ENCODE data around the gene FAM83F.
A peak's percentile ranks its signal among the peaks of the same experiment; 100 is the strongest.

Gene FAM83F

DNA sequence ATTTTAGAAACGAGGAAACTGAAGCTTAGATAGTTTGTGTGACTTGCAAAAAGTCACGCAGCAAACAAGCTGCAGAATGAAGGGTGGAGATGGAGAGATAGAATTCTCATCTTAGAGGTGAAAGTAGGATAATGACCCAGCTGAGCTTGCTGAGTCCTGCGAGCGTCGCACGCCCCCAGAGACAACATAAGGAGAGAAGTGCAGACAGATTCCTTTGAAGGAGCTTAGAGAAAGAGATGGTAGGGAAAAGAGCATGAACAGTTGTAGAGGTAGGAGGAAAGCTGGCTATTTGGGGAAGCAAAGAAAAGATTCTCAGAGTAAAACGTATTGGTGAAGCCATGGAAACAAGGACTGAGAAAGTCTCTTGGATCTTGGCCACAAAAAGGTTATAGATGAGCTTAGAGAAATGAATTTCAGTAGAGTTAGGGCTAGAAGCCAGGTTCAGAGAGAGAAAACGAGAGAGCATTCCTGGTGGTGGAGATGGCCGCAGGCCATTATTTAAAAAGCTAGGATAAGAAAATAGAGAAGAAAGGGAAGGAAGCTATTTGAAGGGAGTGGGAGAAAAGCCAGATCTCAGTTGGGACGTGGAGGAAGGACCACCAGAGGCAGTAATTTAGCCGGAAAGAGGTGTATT is 44.8 kb downstream of the FAM83F start:
- DNase-seq, result no peak

DNA sequence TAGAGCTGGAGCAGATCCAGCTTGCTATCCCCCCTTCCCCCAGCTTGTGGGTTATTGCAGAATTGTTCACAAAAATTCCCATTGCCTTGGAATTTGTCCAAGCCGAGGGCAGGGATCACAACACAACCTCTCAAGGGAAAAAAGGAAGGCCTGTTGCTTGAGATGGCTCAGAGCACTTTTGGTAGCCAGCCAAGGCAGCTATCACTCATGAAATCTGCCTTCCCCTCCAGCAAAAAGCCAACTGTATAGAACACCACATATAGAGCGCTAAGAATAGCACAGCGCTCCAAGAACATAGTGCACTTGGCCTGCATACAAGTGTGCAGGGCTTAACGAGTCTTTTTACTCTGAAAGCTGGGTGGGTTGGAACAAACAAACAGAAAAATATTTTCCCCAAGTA is 46.2 kb downstream of the FAM83F start:
- DNase-seq, result no peak

DNA sequence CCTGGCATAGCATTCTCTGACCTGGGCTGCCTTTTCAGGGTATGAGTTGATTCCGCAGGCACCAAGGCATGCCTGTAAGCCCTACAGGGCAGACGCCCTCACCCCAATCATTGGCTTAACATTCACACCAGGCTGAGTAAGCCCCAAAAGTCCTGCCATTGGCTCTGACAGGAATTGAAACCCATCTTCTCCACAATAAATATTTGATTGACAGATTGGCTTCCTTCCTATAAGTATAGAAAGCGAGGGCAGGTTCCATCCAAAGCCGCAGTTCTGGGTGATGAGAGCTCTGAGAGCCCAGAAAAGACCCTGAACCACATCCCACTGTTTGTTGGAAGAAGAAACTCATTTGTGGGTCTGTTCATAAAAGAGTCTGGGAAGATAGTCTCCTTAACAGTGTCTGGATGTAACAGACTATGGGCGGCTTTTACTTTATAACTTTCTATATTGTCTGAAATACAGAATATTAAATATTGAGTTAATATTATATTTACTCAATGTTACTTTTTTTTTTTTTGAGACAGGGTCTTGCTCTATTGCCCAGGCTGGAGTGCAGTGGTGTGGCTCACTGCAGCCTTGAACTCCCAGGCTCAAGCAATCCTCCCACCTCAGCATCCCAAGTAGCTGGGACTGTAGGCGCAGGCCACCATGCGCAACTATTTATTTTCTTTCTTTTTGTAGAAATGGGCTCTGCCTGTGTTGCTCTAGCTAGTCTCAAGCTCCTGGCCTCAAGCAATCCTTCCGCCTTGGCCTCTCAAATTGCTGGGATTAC is 46.8 kb downstream of the FAM83F start:
- DNase-seq, result no peak

DNA sequence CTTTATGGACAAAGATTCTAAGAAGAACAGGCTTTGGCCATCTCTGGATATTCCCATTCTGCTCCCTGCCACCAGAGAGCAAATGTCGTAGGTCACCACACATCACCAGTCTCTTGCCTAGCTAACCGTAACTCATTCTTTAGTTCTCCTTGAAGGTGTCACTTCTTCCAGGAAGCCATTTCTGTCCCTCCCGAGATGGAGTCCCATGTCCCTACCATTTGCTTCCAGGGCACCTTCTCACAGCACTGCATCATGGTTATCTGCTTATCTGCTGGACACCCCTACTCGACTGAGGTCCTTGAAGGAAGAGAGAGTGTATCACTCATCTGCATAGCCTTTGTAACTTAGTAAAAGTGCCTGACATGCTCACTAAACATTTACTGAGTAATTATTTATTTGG is 47.6 kb downstream of the FAM83F start:
- no peak for DNase-seq

DNA sequence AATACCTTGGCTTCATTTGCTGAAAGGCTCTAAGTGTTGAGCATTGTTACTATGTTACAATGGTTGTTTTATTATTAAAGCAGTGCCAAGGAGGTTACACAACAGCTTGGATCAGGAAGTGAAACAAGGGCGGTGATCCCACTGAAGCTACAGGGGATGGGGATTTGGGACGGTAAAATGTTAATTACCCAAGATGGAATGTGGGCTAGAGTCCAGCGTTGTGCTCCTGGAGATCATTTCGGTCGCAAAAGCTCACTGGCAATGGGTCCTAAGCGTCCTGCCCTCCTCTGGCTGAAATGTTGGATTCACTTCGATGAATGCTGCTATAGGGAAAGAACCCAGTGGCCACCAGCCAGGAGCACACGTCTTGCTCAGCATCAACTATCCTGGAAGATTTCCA is 48.3 kb downstream of the FAM83F start:
- DNase-seq, result no peak

DNA sequence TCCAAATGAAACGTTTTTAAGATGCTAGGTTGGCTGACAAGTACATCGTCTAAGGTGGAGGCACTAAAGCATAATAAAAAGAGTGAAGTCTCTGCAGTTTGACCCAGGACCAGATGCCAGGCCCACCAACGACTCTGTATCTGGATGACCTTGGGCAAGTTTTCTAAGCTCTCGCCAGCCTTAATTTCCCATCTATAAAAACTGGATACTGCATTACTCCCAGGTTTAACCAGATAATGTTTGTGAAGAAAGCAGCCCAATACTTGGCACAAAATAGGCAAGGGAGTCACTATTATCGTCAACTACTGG is 49.0 kb downstream of the FAM83F start:
- DNase-seq, result no peak

DNA sequence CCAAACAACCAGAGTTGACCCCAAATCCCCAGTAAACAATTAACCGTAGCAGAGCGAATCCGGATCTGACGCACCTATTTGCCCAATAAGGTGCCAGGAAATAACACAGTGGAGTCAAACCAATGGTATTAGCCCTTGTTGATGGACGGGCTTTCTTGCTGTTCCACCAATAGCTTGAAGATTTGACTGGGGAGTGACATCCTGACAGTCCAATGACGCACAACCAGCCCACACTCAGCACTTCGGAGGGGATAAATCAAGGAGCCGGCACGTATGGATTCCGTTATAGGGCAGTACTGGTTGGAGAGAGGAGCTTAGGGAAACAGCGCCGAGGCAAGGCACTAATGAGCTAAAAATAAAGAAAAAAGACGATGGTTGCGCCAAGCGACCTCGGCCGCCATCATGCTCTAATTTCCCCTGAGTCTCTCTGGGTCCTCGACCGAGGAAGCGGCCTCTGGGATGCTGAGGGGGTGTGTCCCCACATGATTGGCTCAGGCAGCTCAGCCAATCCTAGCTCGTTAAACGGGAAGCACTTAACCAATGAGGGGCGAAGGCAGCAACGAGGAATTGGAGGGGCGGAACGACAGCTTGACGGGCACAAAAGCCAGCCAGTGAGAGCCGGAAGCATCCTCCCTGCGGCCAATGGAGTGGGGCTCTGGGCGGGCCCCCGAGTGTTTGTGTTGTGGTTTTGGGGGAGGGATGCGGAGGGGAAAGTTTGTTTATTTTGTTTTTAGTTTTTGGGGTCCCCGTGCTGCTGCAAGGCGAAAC is 49.5 kb downstream of the FAM83F start:
- DNase-seq, result peak; percentile 99 to 100

DNA sequence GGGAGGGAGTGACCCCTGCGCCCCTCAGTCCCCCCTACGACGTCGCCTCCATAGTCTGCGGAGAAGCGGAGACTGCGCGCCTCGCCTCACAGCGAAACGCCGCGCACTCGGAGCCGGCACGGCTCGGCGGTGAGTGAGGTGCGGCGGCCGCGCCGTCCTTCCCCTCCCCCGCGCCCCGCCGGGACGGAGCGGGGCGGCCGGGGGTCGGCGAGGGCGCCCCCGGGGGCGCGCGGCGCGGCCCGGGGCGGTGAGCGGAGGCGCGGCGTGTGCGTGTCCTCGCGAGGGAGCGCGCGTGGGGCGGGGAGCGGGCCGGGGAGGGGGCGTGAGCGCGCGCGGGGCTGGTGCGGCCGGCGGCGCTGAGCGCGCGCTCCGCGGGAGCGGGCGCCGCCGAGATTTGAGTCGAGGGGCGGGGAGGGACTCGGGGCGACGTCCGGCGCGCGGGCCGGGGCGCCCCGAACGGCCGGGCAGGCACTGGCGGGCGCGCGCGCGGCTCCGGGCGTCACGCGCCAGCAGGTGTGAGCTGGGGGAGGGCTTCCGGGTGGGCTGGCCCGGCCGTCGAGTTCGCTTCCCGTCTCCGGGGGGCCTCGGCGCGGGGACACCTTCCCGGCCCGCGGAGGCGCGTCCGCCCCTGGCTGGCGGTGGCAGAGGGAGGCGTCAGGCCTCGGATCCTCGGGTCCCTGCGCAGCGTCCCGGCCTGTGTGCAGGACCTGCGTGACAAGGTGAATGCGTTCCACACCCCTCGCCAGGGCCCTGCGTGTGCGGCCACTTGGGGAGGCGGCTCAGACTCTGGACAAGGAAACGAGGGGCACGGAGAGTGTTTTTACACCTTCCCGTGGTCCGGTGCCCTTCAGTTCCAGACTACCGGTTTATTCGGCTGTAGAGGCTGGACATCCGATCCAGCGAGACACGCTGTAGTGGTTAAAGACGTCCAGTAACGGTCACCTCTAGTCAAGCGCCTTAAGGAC is 50.4 kb downstream of the FAM83F start:
- DNase-seq, result peak; percentile 78 to 83

DNA sequence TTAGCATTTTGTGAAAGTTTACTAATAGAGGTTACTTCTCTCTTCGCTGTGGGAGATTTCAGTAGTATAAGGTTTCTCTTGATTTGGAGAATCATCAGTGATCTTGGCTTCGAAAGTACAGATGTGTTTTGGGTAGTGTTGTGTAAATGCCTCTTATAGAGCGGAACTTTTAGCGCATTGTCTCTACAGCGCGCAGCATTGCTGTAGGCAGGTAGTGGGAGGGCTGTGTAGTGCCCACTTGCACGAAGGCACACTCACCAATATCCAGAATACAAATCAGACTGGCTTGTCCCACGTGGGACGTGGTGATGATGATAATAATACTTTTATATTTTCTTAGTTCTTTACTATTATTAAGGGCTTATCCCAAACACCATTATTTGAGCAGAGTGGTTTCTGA is 51.4 kb downstream of the FAM83F start:
- peak in 1 of 2 donors; percentile 17 for DNase-seq

DNA sequence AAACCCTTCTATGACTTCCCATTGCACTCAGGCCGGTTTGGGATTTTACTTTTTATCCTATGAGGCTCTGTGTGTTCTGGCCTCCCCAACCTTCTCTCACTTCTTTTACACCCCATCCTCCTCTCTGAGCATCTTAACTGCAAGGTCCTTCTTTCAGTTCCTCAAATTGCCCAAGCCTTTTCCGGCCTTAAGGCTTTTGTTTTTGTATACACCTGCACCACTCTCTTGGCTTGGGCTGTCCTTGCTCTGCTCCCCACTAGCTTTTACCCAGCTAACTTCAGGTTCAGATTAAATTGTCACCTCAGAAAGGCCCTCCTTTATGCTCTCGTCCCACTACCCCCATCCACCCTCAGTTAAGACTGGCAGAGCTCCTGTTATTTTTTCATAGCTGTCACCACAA is 55.5 kb downstream of the FAM83F start:
- DNase-seq, result peak in 1 of 2 donors; percentile 56

DNA sequence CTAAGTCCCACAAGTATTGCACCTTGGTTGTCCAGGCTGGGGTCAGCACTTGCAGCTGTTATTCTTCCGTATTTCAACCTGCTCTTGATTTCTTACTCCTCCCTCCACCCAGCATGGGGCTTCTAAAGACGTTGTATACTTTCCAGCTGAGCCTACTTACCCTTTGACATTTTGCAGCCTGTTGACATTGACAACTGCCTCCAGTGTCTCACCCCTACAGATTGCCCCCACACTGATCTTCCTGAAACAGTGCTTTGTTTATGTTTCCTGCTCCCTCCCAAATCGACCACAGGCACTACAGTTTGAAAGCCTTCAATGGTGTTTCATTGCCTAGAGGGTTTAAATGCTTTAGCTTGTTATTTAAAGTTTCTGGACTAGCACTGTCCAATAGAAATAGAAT is 56.6 kb downstream of the FAM83F start:
- DNase-seq, result no peak

DNA sequence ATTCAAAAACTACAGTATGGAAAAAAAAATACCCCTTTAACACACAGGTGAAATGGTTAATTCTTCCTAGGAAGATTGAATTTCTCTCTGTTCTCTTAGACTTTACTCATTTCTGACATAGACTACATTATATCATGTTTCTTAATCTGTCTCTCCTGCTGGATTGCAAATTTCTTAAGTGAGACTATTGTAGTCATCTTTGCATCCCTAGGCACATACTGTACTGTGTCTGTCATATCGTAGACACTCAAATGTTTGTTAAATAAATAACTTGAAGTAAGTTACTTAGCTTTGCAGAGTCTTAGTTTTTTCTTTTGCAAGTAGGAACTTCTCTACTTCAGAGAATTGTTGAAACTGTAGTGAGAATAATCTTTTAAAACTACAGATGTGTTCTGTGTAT is 58.7 kb downstream of the FAM83F start:
- no peak for DNase-seq

DNA sequence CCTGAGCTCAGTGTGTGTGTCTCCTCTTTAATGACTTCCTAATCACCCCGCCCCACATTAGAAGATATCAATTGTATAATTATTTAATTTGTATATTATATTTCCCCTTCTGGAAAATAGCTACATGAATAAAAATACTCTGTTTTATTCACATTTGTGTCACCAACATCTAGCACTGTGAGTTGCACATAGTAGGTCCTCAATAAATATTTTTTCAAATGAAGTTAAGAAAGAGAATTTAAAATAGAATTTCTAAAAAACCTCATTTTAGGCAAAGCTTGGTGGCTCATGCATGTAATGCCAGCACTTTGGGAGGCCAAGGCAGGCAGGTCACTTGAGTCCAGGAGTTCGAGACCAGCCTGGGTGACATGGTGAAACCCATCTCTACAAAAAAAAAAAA is 59.7 kb downstream of the FAM83F start:
- DNase-seq, result no peak

DNA sequence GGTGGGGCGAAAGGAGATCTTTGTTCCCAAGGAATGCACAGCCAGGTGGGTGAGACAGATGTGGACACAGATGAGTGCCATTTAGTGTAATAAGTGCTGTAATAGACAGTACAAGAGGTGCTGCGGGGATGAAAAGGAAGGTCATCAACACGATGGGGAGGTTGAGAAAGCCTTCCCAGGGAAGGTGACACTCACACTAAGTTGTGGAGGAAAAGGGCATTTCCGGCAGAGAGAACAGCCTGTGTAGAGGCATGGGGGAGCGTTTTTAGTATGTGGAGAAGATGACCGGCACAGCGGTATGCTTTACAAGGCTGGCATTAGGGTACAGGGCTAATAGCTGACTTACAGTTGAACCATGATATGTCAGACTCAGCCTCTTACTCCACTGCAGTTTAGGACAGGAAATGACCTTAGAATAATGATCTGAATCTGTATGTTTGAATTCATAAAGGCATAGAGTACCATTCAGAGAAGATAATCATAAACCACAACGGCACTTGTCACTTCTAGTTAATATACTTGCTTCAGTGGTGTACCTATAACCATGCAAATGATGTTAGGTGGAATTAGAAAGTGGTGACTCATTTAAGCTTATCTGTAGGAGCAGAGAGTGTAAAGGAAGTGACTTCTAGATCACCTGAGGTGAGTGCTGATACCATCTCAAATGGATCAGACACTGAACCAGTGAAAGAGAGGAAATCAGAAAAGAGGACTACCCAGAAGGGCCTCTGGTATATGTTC is 60.6 kb downstream of the FAM83F start:
- peak; percentile 20 to 86 for DNase-seq

DNA sequence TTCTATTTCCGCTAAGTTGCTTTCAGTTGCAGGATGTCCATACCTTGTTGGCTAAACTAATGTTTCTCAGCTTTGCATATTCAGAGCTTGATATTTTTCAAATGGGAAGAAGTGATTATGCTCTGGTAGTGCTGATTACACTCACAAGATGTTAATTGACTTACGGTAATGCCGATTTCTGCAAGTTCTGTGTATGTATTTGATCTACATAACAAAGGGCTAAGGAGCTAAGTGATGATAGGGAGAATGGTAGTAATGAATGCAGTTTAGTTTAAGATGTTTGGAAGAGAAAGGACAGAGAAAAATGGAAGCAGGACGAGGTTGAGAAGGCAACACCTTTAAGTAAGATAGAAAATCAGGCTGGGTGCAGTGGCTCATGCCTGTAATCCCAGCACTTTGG is 61.4 kb downstream of the FAM83F start:
- DNase-seq, result no peak

DNA sequence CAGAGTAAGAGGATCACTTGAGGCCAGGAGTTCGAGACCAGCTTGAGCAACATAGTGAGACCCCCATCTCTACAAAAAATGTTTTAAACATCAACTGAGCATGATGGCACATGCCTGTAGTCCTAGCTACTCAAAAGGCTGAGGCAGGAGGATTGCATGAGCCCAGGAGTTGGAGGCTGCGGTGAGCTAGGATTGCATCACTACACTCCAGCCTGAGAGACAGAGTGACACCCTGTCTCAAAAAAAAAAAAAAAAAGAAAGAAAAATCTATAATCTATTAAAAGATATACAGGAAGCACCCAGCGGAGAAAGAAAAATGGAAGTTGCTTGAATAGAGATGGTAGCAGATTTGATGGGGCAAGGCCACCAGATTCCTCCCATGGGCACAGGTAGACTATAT is 61.8 kb downstream of the FAM83F start:
- no peak for DNase-seq

DNA sequence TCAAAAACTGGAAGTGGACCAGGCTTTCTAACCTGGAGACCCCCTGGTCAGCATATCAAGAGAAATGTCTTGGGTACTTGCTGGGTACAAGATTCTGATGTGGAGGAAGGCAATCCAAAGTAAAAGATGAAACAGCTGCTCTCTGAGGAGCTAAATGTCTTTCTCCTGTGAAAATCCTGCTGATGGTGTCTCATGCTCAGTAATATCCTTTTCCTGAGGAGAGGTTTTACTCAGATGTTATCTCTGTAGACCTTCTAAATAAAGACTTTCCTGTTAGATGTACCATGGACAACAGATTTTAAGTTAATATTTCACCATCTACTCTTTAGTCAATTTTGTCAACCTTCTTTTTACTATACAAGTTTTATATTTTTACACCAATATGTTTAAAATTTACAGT is 62.9 kb downstream of the FAM83F start:
- no peak for DNase-seq

DNA sequence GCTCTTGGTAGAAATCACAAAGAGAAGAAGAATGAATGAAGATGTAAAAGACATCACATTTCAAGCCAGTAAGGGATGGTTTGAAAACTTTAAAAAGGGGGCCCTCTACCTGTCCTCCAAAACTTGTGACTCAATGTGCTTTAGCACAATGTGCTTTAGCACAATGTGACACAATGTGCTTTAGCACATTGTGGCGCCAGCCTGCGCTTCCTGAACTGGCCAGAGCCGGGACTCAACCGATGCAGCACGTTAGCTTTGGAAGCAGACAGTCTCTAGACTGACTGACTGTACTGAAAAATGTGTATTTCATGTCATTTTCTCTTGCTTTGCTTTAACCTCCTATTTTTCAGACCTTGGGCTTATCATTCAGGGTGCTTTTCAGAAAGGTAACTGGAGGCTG is 63.5 kb downstream of the FAM83F start:
- DNase-seq, result peak in 1 of 2 donors; percentile 11

DNA sequence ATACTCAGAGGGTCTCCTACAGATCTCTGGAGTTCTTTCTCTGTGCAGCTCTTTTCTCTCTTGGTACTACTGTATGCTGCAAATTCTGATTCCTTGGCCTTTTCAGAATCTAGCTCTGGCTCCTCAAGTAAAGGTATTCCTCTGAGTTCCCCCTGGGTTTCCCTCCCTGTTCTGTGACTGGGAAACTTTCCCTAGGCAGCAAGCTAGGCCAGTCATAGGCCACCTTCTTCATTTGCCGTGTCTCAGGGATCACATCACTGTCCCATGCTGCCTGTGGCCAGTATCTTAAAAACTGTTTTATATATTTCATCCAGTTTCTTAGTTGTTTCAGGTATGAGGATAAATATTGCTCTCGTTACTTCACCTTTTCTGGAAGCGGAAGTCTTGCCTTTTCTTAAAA is 71.2 kb downstream of the FAM83F start:
- DNase-seq, result no peak

DNA sequence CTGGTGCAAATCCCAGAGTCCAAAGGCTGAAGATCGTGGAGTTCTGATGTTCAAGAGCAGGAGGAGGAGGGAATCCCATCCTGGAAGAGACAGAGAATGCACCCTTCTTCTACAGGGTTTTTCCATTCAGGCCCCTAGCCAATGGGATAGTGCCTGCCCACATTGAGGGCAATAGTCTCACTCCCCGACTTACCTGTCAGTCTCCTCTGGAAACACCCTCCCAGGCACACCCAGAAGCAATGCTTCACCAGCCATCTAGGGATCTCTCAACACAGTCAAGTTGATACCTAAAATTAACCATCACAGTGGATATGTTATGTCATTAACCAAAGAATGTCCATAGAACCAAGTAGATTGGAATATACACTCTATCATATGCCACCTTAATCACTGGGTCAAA is 72.9 kb downstream of the FAM83F start:
- DNase-seq, result no peak

DNA sequence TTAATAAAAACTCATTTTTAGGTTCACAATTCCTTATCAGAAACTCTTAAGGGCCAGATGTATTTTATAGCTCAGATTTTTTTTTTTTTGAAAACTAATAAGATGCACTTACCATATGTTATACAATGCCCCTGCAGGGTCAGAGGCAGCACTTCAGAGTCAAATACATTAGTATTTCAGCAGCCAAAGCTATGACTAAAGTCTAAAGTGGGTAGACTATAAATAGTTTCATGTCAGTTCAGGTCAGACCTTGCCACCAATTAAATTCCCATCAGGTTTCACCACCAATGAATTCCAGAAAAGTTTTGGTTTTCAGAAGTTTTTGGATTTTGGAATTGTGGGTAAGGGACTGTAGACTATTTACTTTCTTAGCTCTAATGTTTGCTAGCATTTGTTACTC is 75.9 kb downstream of the FAM83F start:
- no peak for DNase-seq

DNA sequence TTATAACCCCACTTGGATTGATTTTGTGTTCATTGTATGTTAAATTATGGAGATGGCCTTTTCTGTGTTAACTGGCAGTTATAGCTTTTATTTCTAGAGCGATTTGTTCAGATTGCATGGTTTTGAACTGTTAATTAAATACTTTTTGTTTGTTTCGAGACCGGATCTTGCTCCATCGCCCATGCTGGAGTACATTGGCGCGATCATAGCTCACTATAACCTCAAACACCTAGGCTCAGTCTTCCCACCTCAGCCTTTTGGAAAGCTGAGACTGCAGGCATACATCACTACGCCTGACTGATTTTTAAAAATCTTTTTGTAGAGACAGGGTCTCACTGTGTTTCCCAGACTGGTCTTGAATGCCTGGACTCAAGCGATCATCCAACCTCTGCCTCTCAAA is 77.0 kb downstream of the FAM83F start:
- DNase-seq, result no peak

Data from CD4-positive, alpha-beta T cell treated with Interleukin-4 for 1 hour (primary cell).